ENCODE measurements around the gene PDILT.
"Not testable (repeated sequence)": the region's sequence is repeated elsewhere in the genome, so short reads cannot be mapped to it uniquely, and the experiment has no call there.

The PDILT gene

DNA sequence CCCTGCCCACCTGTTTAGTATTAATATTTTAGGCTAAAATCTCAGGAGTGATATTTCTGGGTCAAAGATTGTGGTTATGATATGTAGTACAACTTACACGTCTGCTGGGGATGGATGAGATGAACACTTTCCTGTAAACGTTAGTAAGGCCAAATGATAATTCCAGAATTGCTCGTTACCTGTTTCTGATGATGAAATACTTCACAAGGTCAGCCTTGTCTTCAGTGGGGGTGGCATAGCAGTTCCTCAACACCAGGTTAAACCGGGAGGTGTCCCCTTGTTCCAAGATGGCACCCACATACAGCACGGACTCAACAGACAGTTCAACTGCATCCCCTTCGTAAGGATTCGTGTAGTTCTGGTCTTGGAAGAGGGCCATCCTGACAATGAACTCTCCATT, 86.5 kb downstream of the PDILT start:
- Histone ChIP-seq H3K27me3 (ENCODE audit: control insufficient read depth, insufficient read depth, low read length) (no peaks in the 10 kb centered on the region), H3K9me3 (replicated peaks; ENCODE audit: low read length) (no peaks in the 10 kb centered on the region), H3K9ac (ENCODE audit: low read depth, low read length) (no peak overlapping the region), H3K36me3 (ENCODE audit: insufficient read depth, low read length) (no peaks in the 10 kb centered on the region), H3K4me1 (ENCODE audit: control insufficient read depth, insufficient read depth, low read length) (no peaks in the 10 kb centered on the region), H3K4me2 (ENCODE audit: low read length) (no peak overlapping the region), H3K4me3 (ENCODE audit: low read length) (no peak overlapping the region)

DNA sequence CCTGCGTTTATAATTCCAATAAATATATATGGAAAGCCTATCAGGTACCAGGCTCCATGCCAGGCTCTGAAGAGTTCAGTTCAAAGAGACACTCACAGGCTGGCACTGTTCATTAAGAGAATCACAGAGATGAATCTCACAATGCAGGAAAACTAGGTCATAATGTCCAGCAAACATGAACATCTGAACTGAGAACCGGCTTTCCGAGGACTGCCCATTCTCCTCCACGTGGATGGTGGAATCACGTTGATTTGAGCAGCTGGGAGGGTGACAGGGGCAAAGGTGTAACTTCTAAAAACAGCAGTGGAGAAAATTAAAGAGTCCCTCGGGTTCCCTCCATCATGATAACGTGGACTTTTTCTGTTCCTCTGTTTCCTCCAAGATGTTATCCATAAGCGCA, 87.4 kb downstream of the PDILT start:
- Histone ChIP-seq H3K9me3 (replicated peaks; ENCODE audit: low read length) (no peaks in the 10 kb centered on the region), H3K9ac (ENCODE audit: low read depth, low read length) (no peak overlapping the region), H3K4me2 (ENCODE audit: low read length) (no peak overlapping the region), H3K36me3 (ENCODE audit: insufficient read depth, low read length) (no peaks in the 10 kb centered on the region), H3K27me3 (ENCODE audit: control insufficient read depth, insufficient read depth, low read length) (no peaks in the 10 kb centered on the region), H3K4me1 (ENCODE audit: control insufficient read depth, insufficient read depth, low read length) (no peaks in the 10 kb centered on the region), H3K4me3 (ENCODE audit: low read length) (no peak overlapping the region)

DNA sequence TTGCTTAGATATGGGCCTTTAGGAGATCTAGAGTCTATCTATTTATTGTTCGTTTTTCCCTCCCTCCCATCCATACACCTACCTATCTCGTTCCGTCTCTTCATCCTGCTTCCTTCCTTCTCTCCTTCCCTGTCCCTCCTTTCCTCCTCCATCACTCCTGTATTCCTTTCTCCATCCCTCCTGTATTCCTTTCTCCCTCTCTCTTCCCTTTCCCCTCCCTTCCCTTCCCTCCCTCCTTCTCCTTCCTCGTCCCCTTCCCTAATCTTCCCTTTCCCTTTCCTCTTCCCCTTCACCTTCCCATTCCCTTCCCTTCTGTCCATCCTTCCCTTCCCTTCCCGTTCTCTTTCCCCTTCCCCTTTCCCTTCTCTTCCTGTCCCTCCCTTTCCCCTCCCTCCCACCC, 87.8 kb downstream of the PDILT start:
- H3K4me1 ChIP-seq (ENCODE audit: control insufficient read depth, insufficient read depth, low read length) = no peaks in the 10 kb centered on the region
- no peaks in the 10 kb centered on the region for H3K27me3 ChIP-seq (ENCODE audit: control insufficient read depth, insufficient read depth, low read length)
- no peaks in the 10 kb centered on the region for H3K9me3 ChIP-seq (replicated peaks; ENCODE audit: low read length)

DNA sequence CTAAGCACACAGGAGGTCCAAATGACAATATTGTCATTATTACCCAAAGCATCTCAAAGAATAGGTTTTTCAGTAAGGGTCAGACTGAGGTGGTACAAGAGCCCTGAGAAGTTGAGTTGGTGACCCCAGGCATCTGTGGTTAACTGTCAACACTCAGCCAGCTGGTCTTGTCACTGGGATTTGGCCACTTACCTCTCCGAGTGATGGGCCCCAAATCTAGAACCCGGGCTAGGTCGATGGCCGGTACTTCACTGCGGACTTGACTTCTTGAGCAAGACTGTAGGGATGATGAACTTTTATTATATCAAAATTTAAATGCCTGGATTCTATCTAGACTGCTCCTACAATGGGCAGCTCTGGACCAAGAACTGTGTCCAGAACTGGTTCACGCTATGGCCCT, 88.8 kb downstream of the PDILT start:
- Histone ChIP-seq H3K9me3 (replicated peaks; ENCODE audit: low read length) (no peaks in the 10 kb centered on the region), H3K4me3 (ENCODE audit: low read length) (no peak overlapping the region), H3K4me2 (ENCODE audit: low read length) (no peak overlapping the region), H3K9ac (ENCODE audit: low read depth, low read length) (no peak overlapping the region), H3K27me3 (ENCODE audit: control insufficient read depth, insufficient read depth, low read length) (no peaks in the 10 kb centered on the region), H3K36me3 (ENCODE audit: insufficient read depth, low read length) (no peaks in the 10 kb centered on the region), H3K4me1 (ENCODE audit: control insufficient read depth, insufficient read depth, low read length) (no peaks in the 10 kb centered on the region)

More for the DNA sequence above, 87.8 kb downstream of the PDILT start:
- no peak overlapping the region for H3K4me2 ChIP-seq (ENCODE audit: low read length)
- H3K9ac ChIP-seq (ENCODE audit: low read depth, low read length) = no peak overlapping the region
- H3K4me3 ChIP-seq (ENCODE audit: low read length) = no peak overlapping the region
- H3K36me3 ChIP-seq (ENCODE audit: insufficient read depth, low read length) = no peaks in the 10 kb centered on the region

DNA sequence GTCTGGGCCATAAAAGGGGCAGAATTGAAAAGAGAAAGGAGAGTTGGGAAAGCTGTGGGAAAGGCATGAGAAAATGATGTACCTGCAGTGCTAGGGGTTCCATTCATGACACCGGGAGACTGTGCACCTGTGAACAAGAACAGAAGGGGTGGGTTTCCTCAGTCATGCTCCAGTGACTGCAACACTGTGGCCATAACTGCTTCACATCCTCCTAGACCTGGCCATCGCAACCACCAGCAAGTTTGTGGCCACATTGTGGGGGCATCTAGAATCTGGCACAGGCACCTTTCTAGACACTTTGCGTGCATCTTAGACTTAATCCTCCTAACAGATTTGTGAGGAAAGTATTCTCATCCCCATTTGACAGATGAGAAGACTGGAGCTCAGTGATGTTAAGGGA, 90.0 kb downstream of the PDILT start:
- H3K9me3 ChIP-seq (replicated peaks; ENCODE audit: low read length) = peaks cover 3% of the 10 kb centered on the region

DNA sequence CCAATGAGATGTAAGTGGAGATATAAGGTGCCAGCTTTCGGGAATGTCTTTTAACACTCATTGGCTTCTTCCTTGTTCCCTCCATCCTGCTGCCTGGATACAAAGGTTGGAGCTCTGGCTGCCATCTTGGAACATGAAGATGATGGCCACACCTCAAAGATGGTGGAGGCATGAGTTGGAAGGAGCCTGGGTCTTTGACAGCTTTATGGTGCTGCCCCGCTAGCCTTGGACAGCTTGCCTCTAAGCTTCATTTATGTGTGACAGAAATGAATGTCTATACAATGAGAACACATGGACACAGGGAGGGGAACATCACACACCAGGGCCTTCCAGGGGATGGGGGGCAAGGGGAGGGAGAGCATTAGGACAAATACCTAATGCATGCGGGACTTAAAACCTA, 90.8 kb downstream of the PDILT start:
- Histone ChIP-seq H3K9ac (ENCODE audit: low read depth, low read length) (no peak overlapping the region), H3K9me3 (replicated peaks; ENCODE audit: low read length) (peaks cover 3% of the 10 kb centered on the region), H3K4me1 (ENCODE audit: control insufficient read depth, insufficient read depth, low read length) (no peaks in the 10 kb centered on the region), H3K4me3 (ENCODE audit: low read length) (no peak overlapping the region), H3K27me3 (ENCODE audit: control insufficient read depth, insufficient read depth, low read length) (no peaks in the 10 kb centered on the region), H3K36me3 (ENCODE audit: insufficient read depth, low read length) (no peaks in the 10 kb centered on the region), H3K4me2 (ENCODE audit: low read length) (no peak overlapping the region)

More for the DNA sequence above, 90.0 kb downstream of the PDILT start:
- no peak overlapping the region for H3K4me2 ChIP-seq (ENCODE audit: low read length)
- H3K36me3 ChIP-seq (ENCODE audit: insufficient read depth, low read length) = no peaks in the 10 kb centered on the region
- H3K9ac ChIP-seq (ENCODE audit: low read depth, low read length) = no peak overlapping the region
- no peak overlapping the region for H3K4me3 ChIP-seq (ENCODE audit: low read length)
- no peaks in the 10 kb centered on the region for H3K27me3 ChIP-seq (ENCODE audit: control insufficient read depth, insufficient read depth, low read length)
- no peaks in the 10 kb centered on the region for H3K4me1 ChIP-seq (ENCODE audit: control insufficient read depth, insufficient read depth, low read length)

DNA sequence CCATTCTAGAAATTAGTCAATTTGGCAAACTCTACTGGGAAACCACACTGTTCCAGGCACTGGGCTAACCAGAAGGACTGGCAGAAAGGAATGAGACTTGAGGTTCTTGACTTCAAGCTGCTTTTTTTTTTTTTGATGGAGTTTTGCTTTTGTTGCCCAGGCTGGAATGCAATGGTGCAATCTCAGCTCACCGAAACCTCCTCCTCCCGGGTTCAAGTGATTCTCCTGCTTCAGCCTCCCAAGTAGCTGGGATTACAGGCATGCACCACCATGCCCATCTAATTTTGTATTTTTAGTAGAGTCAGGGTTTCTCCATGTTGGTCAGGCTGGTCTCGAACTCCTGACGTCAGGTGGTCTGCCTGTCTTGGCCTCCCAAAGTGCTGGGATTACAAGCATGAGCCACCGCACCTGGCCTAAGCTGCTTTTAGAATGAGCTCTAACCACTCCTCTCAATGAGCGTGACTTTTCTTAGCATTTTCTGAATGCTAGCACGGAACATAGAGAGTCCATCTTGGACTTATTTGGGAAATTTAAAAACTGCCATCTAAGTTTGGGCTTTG, 91.9 kb downstream of the PDILT start:
- not testable (repeated sequence) for H3K36me3 ChIP-seq (ENCODE audit: insufficient read depth, low read length); H3K27me3 ChIP-seq (ENCODE audit: control insufficient read depth, insufficient read depth, low read length); H3K4me1 ChIP-seq (ENCODE audit: control insufficient read depth, insufficient read depth, low read length); H3K4me2 ChIP-seq (ENCODE audit: low read length); H3K4me3 ChIP-seq (ENCODE audit: low read length); H3K9ac ChIP-seq (ENCODE audit: low read depth, low read length); H3K9me3 ChIP-seq (replicated peaks; ENCODE audit: low read length)

DNA sequence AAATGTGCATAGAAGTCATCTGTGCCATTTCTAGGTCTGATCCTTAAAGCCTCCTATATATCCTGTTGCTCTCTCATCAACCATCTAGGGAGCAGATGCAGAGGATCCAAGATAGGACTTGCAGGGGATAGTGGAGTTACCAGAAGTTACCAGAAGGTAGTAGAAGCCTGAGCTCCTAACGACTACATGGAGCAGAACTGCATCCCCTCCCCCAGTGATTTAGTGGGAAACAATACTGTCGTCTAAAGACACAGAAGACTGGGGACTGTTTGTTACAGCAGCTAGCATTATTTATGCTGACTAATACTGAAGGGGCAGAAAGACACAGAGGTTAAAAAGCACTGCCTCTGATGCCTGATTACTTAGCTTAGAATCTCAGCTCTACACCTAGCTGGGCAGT, 93.0 kb downstream of the PDILT start:
- Histone ChIP-seq H3K27me3 (ENCODE audit: control insufficient read depth, insufficient read depth, low read length) (no peaks in the 10 kb centered on the region), H3K9ac (ENCODE audit: low read depth, low read length) (no peak overlapping the region), H3K4me1 (ENCODE audit: control insufficient read depth, insufficient read depth, low read length) (no peaks in the 10 kb centered on the region), H3K9me3 (replicated peaks; ENCODE audit: low read length) (peaks cover 3% of the 10 kb centered on the region), H3K36me3 (ENCODE audit: insufficient read depth, low read length) (no peaks in the 10 kb centered on the region), H3K4me2 (ENCODE audit: low read length) (no peak overlapping the region), H3K4me3 (ENCODE audit: low read length) (no peak overlapping the region)

DNA sequence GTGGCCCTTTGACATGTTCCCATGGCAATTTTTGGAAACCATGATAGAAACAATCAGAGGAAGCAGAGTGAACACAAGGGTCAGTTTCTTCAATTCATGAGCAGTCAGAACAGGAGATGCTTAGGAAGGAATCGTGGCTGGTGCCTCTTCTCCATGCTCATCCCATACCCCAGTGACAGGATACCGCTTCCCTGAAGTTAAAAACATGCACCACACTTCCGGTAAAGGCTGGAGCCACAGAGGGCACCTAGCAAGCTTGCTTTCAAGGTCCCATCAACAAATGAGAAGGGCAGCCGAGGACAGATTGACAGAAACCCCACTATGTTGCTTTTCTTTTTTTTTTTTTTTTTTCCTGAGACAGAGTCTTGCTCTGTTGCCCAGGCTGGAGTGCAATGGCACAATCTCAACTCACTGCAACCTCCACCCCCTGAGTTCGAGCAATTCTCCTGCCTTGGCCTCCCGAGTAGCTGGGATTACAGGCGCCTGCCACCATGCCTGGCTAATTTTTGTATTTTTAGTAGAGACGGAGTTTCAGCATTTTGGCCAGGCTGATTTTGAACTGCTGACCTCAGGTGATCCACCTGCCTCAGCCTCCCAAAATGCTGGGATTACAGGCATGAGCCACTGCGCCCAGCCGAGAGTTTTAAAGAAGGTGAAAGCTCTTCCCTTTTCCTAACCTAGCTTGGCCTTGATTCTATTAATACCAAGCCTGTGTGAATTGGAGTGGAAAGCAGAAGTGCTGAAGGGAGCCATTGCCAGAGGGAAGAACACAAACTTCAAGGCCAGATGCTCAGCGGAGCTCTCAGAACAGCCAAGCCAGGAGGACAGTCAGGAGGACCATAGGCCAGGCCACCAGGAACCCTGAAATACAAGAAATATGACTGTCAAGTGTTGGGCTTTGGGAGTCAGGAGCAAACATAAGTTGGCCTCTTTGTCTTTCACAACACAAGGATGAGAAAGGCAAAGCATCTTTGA, 93.8 kb downstream of the PDILT start:
- no peaks in the 10 kb centered on the region for H3K4me1 ChIP-seq (ENCODE audit: control insufficient read depth, insufficient read depth, low read length)
- H3K36me3 ChIP-seq (ENCODE audit: insufficient read depth, low read length) = no peaks in the 10 kb centered on the region
- no peak overlapping the region for H3K9ac ChIP-seq (ENCODE audit: low read depth, low read length)
- no peak overlapping the region for H3K4me2 ChIP-seq (ENCODE audit: low read length)
- no peak overlapping the region for H3K4me3 ChIP-seq (ENCODE audit: low read length)
- no peaks in the 10 kb centered on the region for H3K27me3 ChIP-seq (ENCODE audit: control insufficient read depth, insufficient read depth, low read length)
- peaks cover 3% of the 10 kb centered on the region for H3K9me3 ChIP-seq (replicated peaks; ENCODE audit: low read length)

DNA sequence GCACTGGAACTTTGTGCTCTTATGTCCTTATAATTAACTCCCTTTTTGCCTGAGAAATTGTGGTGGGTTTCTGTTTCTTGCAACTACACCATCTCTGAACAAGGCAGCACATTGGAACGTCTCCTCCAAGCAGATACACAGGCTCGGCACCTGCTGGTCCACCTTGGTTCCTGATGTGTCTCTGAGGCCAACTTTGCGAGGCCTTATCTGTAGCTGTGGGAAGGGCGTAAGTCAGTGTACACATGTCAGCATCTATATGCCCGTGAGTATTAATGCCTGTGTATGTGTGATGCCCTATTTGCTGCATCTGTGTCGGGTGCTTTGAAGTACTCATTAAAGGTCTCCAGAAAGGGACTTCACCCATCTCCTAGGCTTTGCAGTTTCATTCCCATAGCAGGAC, 94.8 kb downstream of the PDILT start:
- H3K4me3 ChIP-seq (ENCODE audit: low read length) = no peak overlapping the region
- no peak overlapping the region for H3K4me2 ChIP-seq (ENCODE audit: low read length)
- no peaks in the 10 kb centered on the region for H3K27me3 ChIP-seq (ENCODE audit: control insufficient read depth, insufficient read depth, low read length)
- H3K4me1 ChIP-seq (ENCODE audit: control insufficient read depth, insufficient read depth, low read length) = no peaks in the 10 kb centered on the region
- H3K9me3 ChIP-seq (replicated peaks; ENCODE audit: low read length) = peaks cover 3% of the 10 kb centered on the region
- no peak overlapping the region for H3K9ac ChIP-seq (ENCODE audit: low read depth, low read length)
- H3K36me3 ChIP-seq (ENCODE audit: insufficient read depth, low read length) = no peaks in the 10 kb centered on the region

Measured in skeletal muscle satellite cell (primary cell).